Measurements from ENCODE around the gene TMEM72. TPM values are rescaled to one million over a fixed set of nuclear protein-coding genes. Genes with fewer than 3 reads are reported as not detected.

The TMEM72 gene
- total RNA-seq, 1 donor from 2014 or later, result not detected

DNA sequence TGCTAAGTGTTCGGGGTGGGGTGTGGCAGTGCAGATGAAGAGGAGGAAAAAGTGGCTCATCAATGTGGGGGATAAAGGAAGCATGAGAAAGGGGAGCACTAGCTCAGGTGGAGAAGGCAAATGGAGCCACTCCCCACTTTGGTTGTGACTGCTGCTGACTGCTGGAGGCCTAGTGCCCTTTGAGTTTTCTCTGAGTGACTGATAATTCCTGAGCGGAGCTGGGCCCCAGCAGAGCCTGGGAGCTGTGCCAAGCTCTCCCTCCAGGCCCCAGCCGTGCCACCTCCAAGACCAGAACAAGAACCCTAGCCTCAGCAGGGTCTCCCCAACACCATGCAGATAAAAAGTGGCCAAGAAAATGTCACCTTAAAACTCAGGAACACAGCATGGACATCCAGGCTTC lies 38.8 kb downstream of the TMEM72 start:
- H3K4me1 ChIP-seq, result no peaks in the 10 kb centered on the region
- intact Hi-C loops (cut with DNase I), result loop anchor here (2.0 kb wide), 1 partner anchor 13 kb away; no protein-coding TSS in a partner anchor

DNA sequence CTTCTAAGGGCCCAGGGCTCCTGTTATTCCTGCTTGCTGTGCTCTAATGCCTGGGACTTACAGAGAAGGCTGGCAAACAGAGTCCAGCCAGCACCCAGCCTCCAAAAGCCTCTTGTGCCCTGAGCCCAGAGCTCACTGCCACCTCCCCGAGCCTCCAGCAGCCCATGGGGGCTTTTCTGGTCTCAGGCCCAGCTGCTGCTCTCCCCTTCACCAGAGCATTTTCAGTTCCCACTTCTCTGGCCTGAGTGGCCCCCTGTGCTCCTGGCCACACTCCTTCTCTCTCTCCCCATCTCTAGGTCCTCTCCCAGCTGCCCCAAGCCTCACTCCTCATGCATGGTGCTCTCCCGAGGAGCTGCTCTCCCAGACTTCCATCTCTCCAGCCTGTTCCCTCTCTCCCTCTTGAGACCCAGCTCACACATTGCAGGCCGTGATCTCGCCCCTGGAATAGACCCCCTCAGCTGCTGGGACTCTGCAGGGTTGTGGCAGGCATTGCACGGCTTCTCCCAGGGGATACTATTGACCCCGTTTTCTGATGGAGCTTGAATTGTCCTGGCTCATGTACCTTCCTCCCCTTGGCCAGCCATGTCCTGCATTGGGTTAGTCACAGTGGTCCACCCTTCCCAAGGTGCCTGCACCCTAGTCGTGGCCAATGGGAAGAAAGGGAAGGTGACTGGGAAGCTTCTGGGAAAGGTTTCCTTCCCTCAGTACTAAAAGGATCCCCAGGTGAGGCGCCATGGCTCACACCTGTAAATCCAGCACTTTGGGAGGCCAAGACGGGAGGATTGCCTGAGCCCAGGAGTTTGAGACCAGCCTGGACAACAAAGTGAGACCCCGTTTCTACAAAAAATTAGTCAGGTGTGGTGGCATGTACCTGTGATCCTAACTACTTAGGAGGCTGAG lies 39.4 kb downstream of the TMEM72 start:
- no peaks in the 10 kb centered on the region for H3K27me3 ChIP-seq
- H3K36me3 ChIP-seq, result peaks cover 0 to 4% of the 10 kb centered on the region in 2 donors
- H3K9me3 ChIP-seq, result no peaks in the 10 kb centered on the region
- H3K4me3 ChIP-seq, result no peak overlapping the region
- intact Hi-C loops (cut with DNase I), result loop anchor here (2.0 kb wide), 1 partner anchor 14 kb away; no protein-coding TSS in a partner anchor
- TF ChIP-seq, protein P1, sequence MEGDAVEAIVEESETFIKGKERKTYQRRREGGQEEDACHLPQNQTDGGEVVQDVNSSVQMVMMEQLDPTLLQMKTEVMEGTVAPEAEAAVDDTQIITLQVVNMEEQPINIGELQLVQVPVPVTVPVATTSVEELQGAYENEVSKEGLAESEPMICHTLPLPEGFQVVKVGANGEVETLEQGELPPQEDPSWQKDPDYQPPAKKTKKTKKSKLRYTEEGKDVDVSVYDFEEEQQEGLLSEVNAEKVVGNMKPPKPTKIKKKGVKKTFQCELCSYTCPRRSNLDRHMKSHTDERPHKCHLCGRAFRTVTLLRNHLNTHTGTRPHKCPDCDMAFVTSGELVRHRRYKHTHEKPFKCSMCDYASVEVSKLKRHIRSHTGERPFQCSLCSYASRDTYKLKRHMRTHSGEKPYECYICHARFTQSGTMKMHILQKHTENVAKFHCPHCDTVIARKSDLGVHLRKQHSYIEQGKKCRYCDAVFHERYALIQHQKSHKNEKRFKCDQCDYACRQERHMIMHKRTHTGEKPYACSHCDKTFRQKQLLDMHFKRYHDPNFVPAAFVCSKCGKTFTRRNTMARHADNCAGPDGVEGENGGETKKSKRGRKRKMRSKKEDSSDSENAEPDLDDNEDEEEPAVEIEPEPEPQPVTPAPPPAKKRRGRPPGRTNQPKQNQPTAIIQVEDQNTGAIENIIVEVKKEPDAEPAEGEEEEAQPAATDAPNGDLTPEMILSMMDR (IDR thresholded peaks at IDR 0.05), result no peak
- H3K4me1 ChIP-seq, result no peaks in the 10 kb centered on the region
- DNase-seq (ENCODE audit: low spot score in 2 of 2), result peak in 1 of 2 donors; percentile 48
- H3K27ac ChIP-seq, result no peak overlapping the region

More for the DNA sequence above, 38.8 kb downstream of the TMEM72 start:
- TF ChIP-seq, protein P1 (IDR thresholded peaks at IDR 0.05), result no peak
- Histone ChIP-seq H3K27me3 (no peaks in the 10 kb centered on the region), H3K9me3 (peaks cover 0 to 1% of the 10 kb centered on the region in 2 donors), H3K4me3 (no peak overlapping the region), H3K27ac (no peak overlapping the region), H3K36me3 (peaks cover 0 to 4% of the 10 kb centered on the region in 2 donors)
- peak in 1 of 2 donors; percentile 38 for DNase-seq (ENCODE audit: low spot score in 2 of 2)

DNA sequence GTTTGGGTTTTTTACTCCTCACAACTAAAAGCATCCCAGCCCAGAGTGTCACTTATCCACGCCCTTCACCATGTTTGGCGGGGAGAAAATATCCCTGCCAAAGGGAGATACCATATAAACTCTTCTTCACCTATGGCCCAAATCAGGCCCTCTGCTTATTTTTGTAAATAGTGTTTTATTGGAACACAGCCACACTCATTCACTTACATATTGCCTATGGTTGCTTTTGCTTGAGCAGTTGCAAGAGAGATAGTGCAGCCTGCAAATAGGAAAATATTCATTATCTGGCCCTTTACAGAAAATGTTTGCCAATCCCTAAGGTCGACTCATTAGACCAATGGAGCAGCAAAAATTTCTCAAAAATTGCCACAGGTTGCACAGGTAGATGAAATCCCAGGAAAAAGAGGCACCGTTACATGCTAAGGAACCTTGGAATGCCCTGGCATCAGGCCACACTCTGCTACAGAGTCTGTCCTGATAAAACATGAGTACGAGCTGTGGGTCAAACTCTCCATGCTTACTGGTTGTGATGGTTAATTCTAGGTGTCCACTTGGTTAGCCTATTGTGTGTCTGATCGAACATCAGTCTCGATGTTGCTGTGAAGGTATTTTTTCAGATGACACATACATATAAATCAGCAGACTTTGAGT lies 40.6 kb downstream of the TMEM72 start:
- H3K27ac ChIP-seq, result no peak overlapping the region
- peaks cover 0 to 4% of the 10 kb centered on the region in 2 donors for H3K36me3 ChIP-seq
- DNase-seq (ENCODE audit: low spot score in 2 of 2), result peak in 1 of 2 donors; percentile 25
- intact Hi-C loops (cut with DNase I), result loop anchor here (2.0 kb wide), 1 partner anchor 15 kb away; no protein-coding TSS in a partner anchor
- TF ChIP-seq, protein P1 (IDR thresholded peaks at IDR 0.05), result no peak
- H3K27me3 ChIP-seq, result no peaks in the 10 kb centered on the region
- H3K4me1 ChIP-seq, result no peaks in the 10 kb centered on the region
- no peaks in the 10 kb centered on the region for H3K9me3 ChIP-seq
- no peak overlapping the region for H3K4me3 ChIP-seq

GRCh38 chr10:44952779-44953231 lies 41.7 kb downstream of the TMEM72 start:
- peak in 1 of 2 donors; percentile 47 for DNase-seq (ENCODE audit: low spot score in 2 of 2)
- TF ChIP-seq, protein P1 (IDR thresholded peaks at IDR 0.05), result no peak
- intact Hi-C loops (cut with DNase I), result no loop called here
- H3K27ac ChIP-seq, result no peak overlapping the region
- no peaks in the 10 kb centered on the region for H3K27me3 ChIP-seq
- no peaks in the 10 kb centered on the region for H3K4me1 ChIP-seq
- H3K36me3 ChIP-seq, result peaks cover 0 to 4% of the 10 kb centered on the region in 2 donors
- no peaks in the 10 kb centered on the region for H3K9me3 ChIP-seq
- no peak overlapping the region for H3K4me3 ChIP-seq

DNA sequence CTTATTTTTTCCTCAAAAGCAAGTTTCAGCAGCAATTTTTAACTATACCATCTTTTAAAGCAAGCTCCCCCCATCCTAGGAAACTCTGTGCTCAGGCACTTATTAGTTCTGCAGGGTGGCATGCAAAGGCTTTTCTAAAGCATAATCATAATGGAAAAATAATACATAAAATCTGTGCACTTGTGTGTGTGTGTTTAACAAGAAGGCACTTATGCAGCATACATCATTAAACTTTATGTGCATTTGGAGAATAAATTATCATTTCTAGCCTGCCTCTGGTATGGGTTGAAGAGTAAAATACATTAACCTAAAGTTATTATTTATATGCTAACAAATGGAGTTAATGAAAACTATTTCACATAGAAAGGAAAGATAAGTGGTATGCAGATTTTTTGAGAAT lies 42.9 kb downstream of the TMEM72 start:
- intact Hi-C loops (cut with DNase I), result no loop called here
- TF ChIP-seq, protein P1 (IDR thresholded peaks at IDR 0.05), result no peak
- Histone ChIP-seq H3K4me3 (no peak overlapping the region), H3K36me3 (peaks cover 0 to 4% of the 10 kb centered on the region in 2 donors), H3K27me3 (no peaks in the 10 kb centered on the region), H3K4me1 (peaks cover 0 to 9% of the 10 kb centered on the region in 2 donors), H3K9me3 (no peaks in the 10 kb centered on the region), H3K27ac (no peak overlapping the region)
- DNase-seq (ENCODE audit: low spot score in 2 of 2), result no peak
